ENCODE results near the gene PLXNA4.

The PLXNA4 gene

GRCh38 chr7:132095111-132095765 is 481.0 kb downstream of the PLXNA4 start:
- DNase-seq: no peak

- DNase-seq: no peak
These were observed 484.2 kb downstream of the PLXNA4 start for GRCh38 chr7:132092106-132092505.

- DNase-seq: no peak
These were observed 484.6 kb downstream of the PLXNA4 start for GRCh38 chr7:132091706-132092105.

GRCh38 chr7:132090444-132090843 is 485.8 kb downstream of the PLXNA4 start:
- DNase-seq: no peak

- DNase-seq: no peak
These were observed 486.9 kb downstream of the PLXNA4 start for GRCh38 chr7:132089356-132089755.

- no peak for DNase-seq
These were observed 488.8 kb downstream of the PLXNA4 start for GRCh38 chr7:132087421-132087820.

- DNase-seq: no peak
These were observed 491.4 kb downstream of the PLXNA4 start for GRCh38 chr7:132084776-132085388.

GRCh38 chr7:132083537-132084123 is 492.6 kb downstream of the PLXNA4 start:
- DNase-seq: no peak

- no peak for DNase-seq
These were observed 493.1 kb downstream of the PLXNA4 start for GRCh38 chr7:132083126-132083525.

GRCh38 chr7:132082394-132082793 is 493.9 kb downstream of the PLXNA4 start:
- no peak for DNase-seq

- DNase-seq: no peak
These were observed 494.6 kb downstream of the PLXNA4 start for GRCh38 chr7:132081686-132082085.

- DNase-seq: no peak
These were observed 495.2 kb downstream of the PLXNA4 start for GRCh38 chr7:132080967-132081668.

- no peak for DNase-seq
These were observed 495.8 kb downstream of the PLXNA4 start for GRCh38 chr7:132080467-132080866.

- no peak for DNase-seq
These were observed 497.2 kb downstream of the PLXNA4 start for GRCh38 chr7:132078891-132079735.

- no peak for DNase-seq
These were observed 498.1 kb downstream of the PLXNA4 start for GRCh38 chr7:132077971-132078685.

GRCh38 chr7:132076301-132077035 is 499.8 kb downstream of the PLXNA4 start:
- DNase-seq: no peak

GRCh38 chr7:132075515-132075914 is 500.8 kb downstream of the PLXNA4 start:
- DNase-seq: no peak

- no peak for DNase-seq
These were observed 502.2 kb downstream of the PLXNA4 start for GRCh38 chr7:132073920-132074589.

All from stimulated activated CD4-positive, alpha-beta T cell treated with anti-CD3 and anti-CD28 coated beads, Interleukin-2, amount 100 ng/mL, for 24 hours (primary cell).